K562 (cell line): Measurements from ENCODE around the gene CAMK2G. TPM values are rescaled to one million over a fixed set of nuclear protein-coding genes. Genes with fewer than 3 reads are reported as not detected.

Experiments
- BRCA1 ChIP-seq, 2 experiments: fragments of 450-650 bp in 1 of 2; sonication (generic) in 1 of 2; formaldehyde crosslinking in 1 of 2; IDR thresholded peaks; 2 replicates each; pipeline versions ENCODE4 v1.5.0 to v1.6.1; 2017 to 2020; ENCODE audit warnings: mild to moderate bottlenecking in 1 of 2, missing genetic modification reagents in 1 of 2
- CAMTA2 ChIP-seq: fragments of 250-450 bp; sonication (Bioruptor Pico); conservative IDR thresholded peaks from 2 replicates; pipeline ENCODE4 v1.5.1; 2022
- CBFA2T3 ChIP-seq: fragments of 450-650 bp; IDR thresholded peaks from 2 replicates; pipeline ENCODE4 v1.6.1; 2017
- CC2D1A ChIP-seq: fragments of 450-650 bp; IDR thresholded peaks from 2 replicates; pipeline ENCODE4 v1.6.1; 2017; ENCODE audit warnings: mild to moderate bottlenecking
- DMBX1 ChIP-seq: fragments of 250-450 bp; sonication (Bioruptor Pico); IDR thresholded peaks from 2 replicates; pipeline ENCODE4 v1.8.0; 2022; ENCODE audit warnings: inconsistent platforms, mild to moderate bottlenecking, moderate library complexity, borderline replicate concordance
- HCFC1 ChIP-seq: IDR thresholded peaks from 2 replicates; pipeline ENCODE4 v1.6.1; 2012; ENCODE audit warnings: low read depth, low read length, improper control_type of control experiment
- NFATC3 ChIP-seq: fragments of 450-650 bp; IDR thresholded peaks from 2 replicates; pipeline ENCODE4 v1.6.1; 2017; ENCODE audit warnings: mild to moderate bottlenecking
- NFRKB ChIP-seq: fragments of 450-650 bp; IDR thresholded peaks from 2 replicates; pipeline ENCODE4 v1.6.1; 2016; ENCODE audit warnings: low read depth
- POLR2AphosphoS5 ChIP-seq: IDR thresholded peaks from 2 replicates; pipeline ENCODE4 v1.6.1; 2011; ENCODE audit warnings: mild to moderate bottlenecking, low read depth, low read length, moderate library complexity; ENCODE audit not compliant: control insufficient read depth, insufficient read depth
- POLR2B ChIP-seq: fragments of 450-650 bp; IDR thresholded peaks from 2 replicates; pipeline ENCODE4 v1.6.1; 2018; ENCODE audit warnings: low read depth; ENCODE audit not compliant: partially characterized antibody
- RAD51 ChIP-seq: fragments of 450-650 bp; IDR thresholded peaks from 2 replicates; pipeline ENCODE4 v1.7.1; 2016; ENCODE audit warnings: low read depth, mild to moderate bottlenecking, borderline replicate concordance
- RBM15 ChIP-seq: fragments of 200-400 bp; formaldehyde crosslinking; IDR thresholded peaks from 2 replicates; pipeline ENCODE4 v1.6.1; 2018; ENCODE audit warnings: mild to moderate bottlenecking, low read length, moderate library complexity; ENCODE audit not compliant: insufficient read depth
- TCF7 ChIP-seq: sonication (generic); IDR thresholded peaks from 2 replicates; pipeline ENCODE4 v1.6.1; 2016; ENCODE audit warnings: antibody characterized with exemption, borderline replicate concordance
- TEAD4 ChIP-seq, 2 experiments: sonication (generic) in 1 of 2; formaldehyde crosslinking in 1 of 2; IDR thresholded peaks; 2 replicates each; pipeline versions ENCODE4 v1.6.1 to v1.8.0; 2012 to 2022; ENCODE audit warnings: borderline replicate concordance in 1 of 2, inconsistent platforms in 1 of 2, low read length in 1 of 2, mild to moderate bottlenecking in 1 of 2, missing genetic modification reagents in 1 of 2
- THAP7 ChIP-seq: fragments of 250-450 bp; sonication (Bioruptor Pico); IDR thresholded peaks from 2 replicates; pipeline ENCODE4 v1.5.0; 2021
- ZBTB5 ChIP-seq: fragments of 450-650 bp; IDR thresholded peaks from 2 replicates; pipeline ENCODE4 v1.6.1; 2017; ENCODE audit warnings: antibody characterized with exemption
- ZFP36 ChIP-seq: fragments of 150-350 bp; IDR thresholded peaks from 2 replicates; pipeline ENCODE4 v1.6.1; 2018; ENCODE audit warnings: low read length, low read depth; ENCODE audit not compliant: partially characterized antibody
- ZNF12 ChIP-seq: sonication (generic); formaldehyde crosslinking; IDR thresholded peaks from 2 replicates; pipeline ENCODE4 v1.4.0; 2020; ENCODE audit warnings: mild to moderate bottlenecking, missing genetic modification reagents
- ZNF134 ChIP-seq: fragments of 250-450 bp; sonication (Bioruptor Pico); conservative IDR thresholded peaks from 2 replicates; pipeline ENCODE4 v1.4.0; 2020
- ZNF592 ChIP-seq: fragments of 450-650 bp; IDR thresholded peaks from 2 replicates; pipeline ENCODE4 v1.6.1; 2017; ENCODE audit warnings: antibody characterized with exemption, mild to moderate bottlenecking
- polyA plus RNA-seq, 8 experiments: library from polyadenylated mRNA; depleted of rRNA in 4 of 8; stranded (reverse) in 5 of 8; unstranded in 3 of 8; fragments of >200 nt; fragmentation: Nextera tagmentation in 2 of 8; fragmentation: Illumina TruSeq in 1 of 8; extraction: Ambion mirVana in 2 of 8; extraction: Trizol in 1 of 8; gene quantifications; 2 replicates each; pipeline versions ENCODE4 v1.2.1 to v1.2.3, GENCODE V29; 2011 to 2014; ENCODE audit warnings: inconsistent platforms in 1 of 8, missing spikeins in 1 of 8
- total RNA-seq, 7 experiments: library from RNA; depleted of rRNA in 6 of 7; stranded (reverse); fragments of >200 nt in 6 of 7; fragmentation: Illumina TruSeq in 2 of 7; extraction: Trizol in 2 of 7; gene quantifications; 2 replicates each; pipeline versions ENCODE4 v1.2.1 to v1.2.3, GENCODE V29; 2011 to 2021; ENCODE audit warnings: low replicate concordance in 1 of 7

The CAMK2G gene
- total and polyA plus RNA-seq, 9 of the 15 experiments (the other 6 are each of a cell fraction or from before 2014, with no cell fraction given): 9.0 to 37.9 (median 32.6) TPM

- TF ChIP-seq NFRKB (no peak), DMBX1 (CRISPR knock-in tag) (peak; percentile 32; the same call in 1 of the 2 replicates), POLR2AphosphoS5 (no peak), ZFP36 (peak; percentile 34), CC2D1A (peak; percentile 96), HCFC1 (peak; percentile 57), RBM15 (no peak), TEAD4 (IDR thresholded peaks at IDR 0.05; ENCODE audit: low read length) (peak; percentile 57), TEAD4 (CRISPR knock-in tag; IDR thresholded peaks at IDR 0.05; ENCODE audit: borderline replicate concordance) (no peak), NFATC3 (0 out of 2 replicates have a peak, but pooled peaks have one; percentile 35), ZNF12 (CRISPR knock-in tag) (no peak), TCF7 (0 out of 2 replicates have a peak, but pooled peaks have one; percentile 58), ZNF134 (CRISPR knock-in tag) (no peak), ZNF592 (peak; percentile 63), THAP7 (no peak), CBFA2T3 (0 out of 2 replicates have a peak, but pooled peaks have one; percentile 29), BRCA1 (IDR thresholded peaks at IDR 0.05) (no peak), BRCA1 (CRISPR knock-in tag; IDR thresholded peaks at IDR 0.05) (no peak), RAD51 (peak; percentile 25; the same call in 1 of the 2 replicates), ZBTB5 (no peak), CAMTA2 (CRISPR knock-in tag) (no peak), POLR2B (no peak)
These were observed 5.2 kb upstream of the CAMK2G start (continued) for GRCh38 chr10:73879296-73880173.
